ENCODE results near the gene PRX. TPM values are rescaled to one million over a fixed set of nuclear protein-coding genes. Genes with fewer than 3 reads are reported as not detected.
"Not testable (repeated sequence)": the region's sequence is repeated elsewhere in the genome, so short reads cannot be mapped to it uniquely, and the experiment has no call there.

PRX gene
- total and polyA plus RNA-seq, 8 donors: 11.5 to 20.0 (median 14.2) TPM

DNA sequence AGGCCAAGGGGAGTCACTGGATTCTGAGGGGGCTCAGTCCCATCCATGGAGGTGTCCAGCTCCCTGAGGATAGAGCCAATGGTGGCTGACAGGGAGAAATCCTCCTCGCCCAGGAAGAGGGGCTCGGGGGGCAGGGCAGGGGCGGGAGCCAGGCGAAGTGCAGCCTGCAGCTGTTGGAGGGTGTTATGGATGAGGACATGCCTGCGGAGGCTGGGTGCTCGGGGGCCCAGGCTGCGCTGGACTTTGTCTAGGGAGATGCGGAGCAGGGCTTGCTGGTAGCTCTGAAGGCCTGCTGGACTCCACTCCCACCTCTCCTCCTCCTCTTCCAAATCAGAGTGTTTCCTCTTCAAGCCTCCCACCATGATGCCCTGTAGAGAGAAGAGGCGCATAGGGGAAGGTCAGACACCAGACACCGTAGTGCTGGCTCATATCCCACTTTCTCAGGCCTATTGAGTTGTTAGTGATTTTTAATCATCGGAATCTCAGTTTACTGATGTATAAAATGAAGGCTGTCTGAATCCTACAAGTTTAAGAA is 28.6 kb upstream of the PRX start:
- ATAC-seq: no peak
- Histone ChIP-seq H3K36me3 (peaks cover 0 to 24% of the 10 kb centered on the region in 2 donors), H3K4me1 (peaks cover 7 to 30% of the 10 kb centered on the region in 2 donors), H3K9me3 (no peaks in the 10 kb centered on the region), H3K27ac (peak overlapping the region in 1 of 2 donors; percentile 61), H3K27me3 (no peaks in the 10 kb centered on the region), H3K4me3 (peak overlapping the region in 1 of 2 donors; percentile 78)
- intact Hi-C loops (cut with DNase I): no loop called here
- TF ChIP-seq, protein P1, sequence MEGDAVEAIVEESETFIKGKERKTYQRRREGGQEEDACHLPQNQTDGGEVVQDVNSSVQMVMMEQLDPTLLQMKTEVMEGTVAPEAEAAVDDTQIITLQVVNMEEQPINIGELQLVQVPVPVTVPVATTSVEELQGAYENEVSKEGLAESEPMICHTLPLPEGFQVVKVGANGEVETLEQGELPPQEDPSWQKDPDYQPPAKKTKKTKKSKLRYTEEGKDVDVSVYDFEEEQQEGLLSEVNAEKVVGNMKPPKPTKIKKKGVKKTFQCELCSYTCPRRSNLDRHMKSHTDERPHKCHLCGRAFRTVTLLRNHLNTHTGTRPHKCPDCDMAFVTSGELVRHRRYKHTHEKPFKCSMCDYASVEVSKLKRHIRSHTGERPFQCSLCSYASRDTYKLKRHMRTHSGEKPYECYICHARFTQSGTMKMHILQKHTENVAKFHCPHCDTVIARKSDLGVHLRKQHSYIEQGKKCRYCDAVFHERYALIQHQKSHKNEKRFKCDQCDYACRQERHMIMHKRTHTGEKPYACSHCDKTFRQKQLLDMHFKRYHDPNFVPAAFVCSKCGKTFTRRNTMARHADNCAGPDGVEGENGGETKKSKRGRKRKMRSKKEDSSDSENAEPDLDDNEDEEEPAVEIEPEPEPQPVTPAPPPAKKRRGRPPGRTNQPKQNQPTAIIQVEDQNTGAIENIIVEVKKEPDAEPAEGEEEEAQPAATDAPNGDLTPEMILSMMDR (IDR thresholded peaks at IDR 0.05): no peak
- no peak for DNase-seq

DNA sequence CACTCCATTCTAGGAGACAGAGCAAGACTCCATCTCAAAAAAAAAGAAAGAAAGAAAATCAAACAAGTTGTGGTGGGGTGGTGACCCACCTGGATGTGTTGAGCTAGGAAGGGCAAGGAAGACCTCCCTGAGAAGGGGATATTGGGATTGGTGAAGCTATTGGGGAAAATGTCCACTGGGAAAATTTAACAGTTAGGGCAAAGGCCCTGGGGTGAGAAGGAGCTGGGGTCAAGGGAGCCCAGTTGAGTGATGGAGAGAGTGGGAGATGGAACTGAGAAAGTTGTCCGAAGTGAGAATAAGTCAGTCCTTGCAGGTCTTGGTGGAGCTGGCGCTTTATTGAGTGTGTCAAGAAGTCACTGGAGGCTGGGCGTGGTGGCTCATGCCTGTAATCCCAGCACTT is 25.1 kb upstream of the PRX start:
- Histone ChIP-seq H3K9me3 (no peaks in the 10 kb centered on the region), H3K27me3 (no peaks in the 10 kb centered on the region), H3K4me3 (no peak overlapping the region), H3K4me1 (peaks cover 7 to 39% of the 10 kb centered on the region in 2 donors), H3K27ac (no peak overlapping the region), H3K36me3 (peaks cover 0 to 21% of the 10 kb centered on the region in 2 donors)
- TF ChIP-seq, protein P1 (IDR thresholded peaks at IDR 0.05): no peak
- ATAC-seq (no peak), DNase-seq (no peak)
- intact Hi-C loops (cut with DNase I): no loop called here

DNA sequence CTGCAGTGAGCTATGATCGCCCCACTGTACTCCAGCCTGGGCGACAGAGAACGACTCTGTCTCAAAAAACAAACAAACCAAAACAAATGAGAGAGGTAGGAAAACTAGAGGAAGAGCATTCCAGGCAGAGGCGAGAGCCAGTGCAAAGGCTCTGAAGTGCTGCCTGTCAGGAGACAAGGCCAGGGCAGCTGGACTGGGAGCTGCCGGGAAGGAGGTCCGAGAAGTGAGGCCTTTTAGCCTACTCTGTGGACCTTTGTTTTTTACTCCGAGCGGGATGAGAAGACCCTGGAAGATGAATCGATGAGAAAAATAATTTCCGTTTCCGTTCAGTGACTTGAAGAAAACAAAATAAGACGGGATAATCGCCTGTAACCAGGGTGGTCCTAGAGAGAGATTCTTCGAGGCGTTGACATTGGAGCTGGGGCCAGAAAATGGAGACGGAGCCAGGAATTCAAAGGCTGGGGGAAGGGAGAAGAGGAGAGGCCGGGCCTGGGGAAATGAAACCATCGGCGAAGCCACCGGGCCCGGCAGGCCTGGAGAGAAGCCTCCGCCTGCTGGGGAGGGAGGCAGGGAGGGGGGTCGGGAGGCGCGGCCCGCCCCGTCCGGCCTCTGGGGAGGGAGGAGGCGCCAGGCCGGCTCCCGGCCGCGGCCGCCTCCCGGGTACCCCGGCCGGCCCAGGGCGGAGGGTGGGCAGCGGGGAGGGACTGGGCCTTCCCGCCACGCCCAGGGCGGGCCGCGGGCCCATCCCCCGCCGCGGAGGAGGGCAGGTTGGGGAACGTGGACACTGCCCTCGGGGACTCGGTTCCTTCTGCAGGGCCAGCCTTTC is 20.4 kb upstream of the PRX start:
- intact Hi-C loops (cut with DNase I): no loop called here

DNA sequence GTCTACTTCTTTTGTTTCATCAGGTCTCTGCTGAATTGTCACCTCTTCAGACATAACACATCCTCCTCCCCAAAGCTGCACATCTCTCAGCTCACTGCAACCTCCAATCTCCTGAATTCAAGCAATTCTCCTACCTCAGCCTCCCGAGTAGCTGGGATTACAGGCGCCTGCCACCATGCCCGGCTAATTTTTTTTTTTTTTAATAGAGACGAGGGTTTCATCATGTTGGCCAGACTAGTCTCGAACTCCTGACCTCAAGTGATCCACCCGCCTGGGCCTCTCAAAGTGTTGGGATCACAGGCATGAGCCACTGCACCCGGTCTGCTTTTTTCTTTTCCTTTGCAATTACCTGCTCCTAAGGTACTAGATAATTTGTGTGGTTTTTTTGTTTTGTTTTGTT is 19.6 kb upstream of the PRX start:
- Histone ChIP-seq H3K4me1 (peaks cover 9 to 27% of the 10 kb centered on the region in 2 donors), H3K4me3 (peak overlapping the region; percentile 21 to 45), H3K27ac (peak overlapping the region; percentile 91 to 97)
- DNase-seq; intact Hi-C loops (cut with DNase I); ATAC-seq; H3K36me3 ChIP-seq; H3K27me3 ChIP-seq; H3K9me3 ChIP-seq: not testable (repeated sequence)

More for the DNA sequence above, 20.4 kb upstream of the PRX start:
- Histone ChIP-seq H3K4me3 (peak overlapping the region; percentile 21 to 45), H3K36me3 (no peaks in the 10 kb centered on the region), H3K27me3 (no peaks in the 10 kb centered on the region), H3K27ac (peak overlapping the region; percentile 91 to 97), H3K4me1 (peaks cover 9 to 27% of the 10 kb centered on the region in 2 donors), H3K9me3 (no peaks in the 10 kb centered on the region)
- ATAC-seq: peak; percentile 98
- DNase-seq: peak; percentile 93 to 97 (median 95)
- TF ChIP-seq, protein P1 (IDR thresholded peaks at IDR 0.05): peak in 1 of 2 donors; percentile 8

DNA sequence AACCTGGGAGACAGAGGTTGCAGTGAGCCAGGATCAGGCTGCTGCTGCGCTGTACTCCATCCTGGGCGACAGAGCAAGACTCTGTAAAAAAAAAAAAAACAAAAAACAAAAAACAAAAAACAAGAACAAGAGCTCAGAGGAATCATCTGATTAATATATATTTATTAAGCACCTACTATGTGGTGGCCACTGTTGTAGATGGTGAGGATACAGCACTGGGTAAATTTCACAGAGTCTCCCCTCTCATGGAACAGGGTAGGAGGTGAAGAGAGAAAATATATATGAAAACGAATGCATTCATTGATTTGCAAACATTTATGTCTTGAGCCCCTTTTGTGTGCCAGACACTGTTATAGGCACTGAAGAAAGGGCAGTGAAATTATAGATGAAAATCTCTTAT is 18.5 kb upstream of the PRX start:
- TF ChIP-seq, protein P1 (IDR thresholded peaks at IDR 0.05): no peak
- Histone ChIP-seq H3K27me3 (no peaks in the 10 kb centered on the region), H3K4me1 (peaks cover 9 to 29% of the 10 kb centered on the region in 2 donors), H3K36me3 (no peaks in the 10 kb centered on the region), H3K4me3 (no peak overlapping the region), H3K9me3 (no peaks in the 10 kb centered on the region), H3K27ac (no peak overlapping the region)
- intact Hi-C loops (cut with DNase I): no loop called here
- DNase-seq (no peak), ATAC-seq (no peak)

DNA sequence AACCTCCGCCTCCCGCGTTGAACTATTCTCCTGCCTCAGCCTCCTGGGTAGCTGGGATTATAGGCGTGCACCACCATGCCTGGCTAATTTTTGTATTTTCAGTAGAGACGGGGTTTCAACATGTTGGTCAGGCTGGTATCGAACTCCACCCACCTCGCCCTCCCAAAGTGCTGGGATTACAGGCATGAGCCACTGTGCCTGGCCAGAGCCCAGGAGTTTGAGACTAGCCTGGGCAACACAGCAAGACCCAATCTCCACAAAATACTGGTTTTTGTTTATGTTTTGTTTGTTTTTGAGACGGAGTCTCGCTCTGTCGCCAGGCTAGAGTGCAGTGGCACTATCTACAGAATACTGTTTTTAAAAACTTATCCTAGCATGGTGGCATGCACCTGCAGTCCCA is 17.1 kb upstream of the PRX start:
- DNase-seq; H3K27ac ChIP-seq; ATAC-seq; H3K36me3 ChIP-seq; intact Hi-C loops (cut with DNase I); H3K27me3 ChIP-seq; H3K4me3 ChIP-seq; H3K9me3 ChIP-seq: not testable (repeated sequence)
- H3K4me1 ChIP-seq: peaks cover 9 to 35% of the 10 kb centered on the region in 2 donors

DNA sequence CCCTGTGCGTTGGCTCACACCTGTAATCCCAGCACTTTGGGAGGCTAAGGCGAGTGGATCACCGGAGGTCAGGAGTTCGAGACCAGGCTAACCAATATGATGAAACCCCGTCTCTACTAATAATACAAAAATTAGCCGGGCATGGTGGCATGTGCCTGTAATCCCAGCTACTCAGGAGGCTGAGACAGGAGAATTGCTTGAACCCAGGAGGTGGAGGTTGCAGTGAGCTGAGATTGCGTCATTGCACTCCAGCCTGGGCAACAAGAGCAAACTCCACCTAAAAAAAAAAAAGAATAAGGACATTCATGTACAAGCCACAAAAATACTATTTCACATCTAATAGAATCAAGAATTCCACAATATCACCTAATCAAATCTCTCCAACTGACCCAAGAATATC is 15.0 kb upstream of the PRX start:
- DNase-seq; H3K36me3 ChIP-seq; H3K27me3 ChIP-seq; H3K4me3 ChIP-seq; H3K9me3 ChIP-seq; H3K27ac ChIP-seq; intact Hi-C loops (cut with DNase I); ATAC-seq: not testable (repeated sequence)
- peaks cover 20 to 35% of the 10 kb centered on the region in 2 donors for H3K4me1 ChIP-seq
